GM19043 (cell line): Measurements from ENCODE around the gene BBS10.
"Not testable (repeated sequence)": the region's sequence is repeated elsewhere in the genome, so short reads cannot be mapped to it uniquely, and the experiment has no call there.

Source experiments
- ATAC-seq: cut with Tn5 transposase; IDR thresholded peaks from one replicate; pipeline ENCODE4 v1.9.1; 2021; ENCODE audit warnings: low read depth; ENCODE audit not compliant: unreplicated experiment

Gene BBS10

DNA sequence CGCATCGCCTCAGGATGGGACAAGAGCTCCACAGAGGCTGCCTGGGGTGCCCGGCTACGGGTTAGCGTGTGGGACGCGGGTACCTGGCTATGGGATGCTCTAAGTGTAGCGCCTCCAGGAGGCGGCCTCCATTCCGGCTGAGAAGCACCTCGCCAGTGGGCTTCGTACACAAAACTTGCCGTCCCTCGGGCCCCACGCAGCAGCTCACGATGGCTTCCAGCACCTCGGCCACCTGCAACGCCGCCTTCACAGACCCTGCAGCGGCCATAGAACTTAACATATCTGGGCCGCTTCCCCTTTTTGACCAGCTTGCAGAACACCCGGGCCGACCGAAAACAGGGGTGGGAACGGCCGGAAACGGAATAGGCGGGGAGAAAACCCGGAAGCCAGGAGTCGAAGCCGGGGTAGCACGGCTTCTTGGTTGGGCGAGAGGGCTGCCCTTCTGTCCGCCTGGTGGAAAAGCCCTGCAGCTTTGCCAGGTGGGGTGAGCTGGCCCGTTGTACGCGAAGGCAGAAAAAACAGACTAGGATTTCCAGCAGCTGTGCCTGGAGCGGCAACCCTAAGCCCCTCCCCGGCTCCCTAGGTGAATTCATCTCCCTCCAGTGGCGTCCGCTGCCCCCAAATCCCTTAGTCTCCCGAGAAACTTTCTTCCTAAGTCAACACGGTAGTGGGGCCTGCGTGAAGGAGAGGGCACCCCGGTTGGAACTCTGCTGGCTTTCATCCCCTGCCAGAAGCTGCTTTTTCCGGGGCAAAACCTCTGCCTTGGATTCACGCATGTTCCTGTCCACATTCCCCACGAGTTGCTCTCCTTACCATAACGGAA is at the start of gene BBS10:
Gene BBS10, minus strand, starts transcription at position 337 of the 823 bp plus-strand sequence. Its CDS starts 57 bp downstream, at position 280.
- ATAC-seq = peak; percentile 96

- ATAC-seq = no peak
Observed at GRCh38 chr12:76391461-76391860, 43.2 kb upstream of the BBS10 start.

GRCh38 chr12:76387614-76388013 is 39.4 kb upstream of the BBS10 start:
- no peak for ATAC-seq

DNA sequence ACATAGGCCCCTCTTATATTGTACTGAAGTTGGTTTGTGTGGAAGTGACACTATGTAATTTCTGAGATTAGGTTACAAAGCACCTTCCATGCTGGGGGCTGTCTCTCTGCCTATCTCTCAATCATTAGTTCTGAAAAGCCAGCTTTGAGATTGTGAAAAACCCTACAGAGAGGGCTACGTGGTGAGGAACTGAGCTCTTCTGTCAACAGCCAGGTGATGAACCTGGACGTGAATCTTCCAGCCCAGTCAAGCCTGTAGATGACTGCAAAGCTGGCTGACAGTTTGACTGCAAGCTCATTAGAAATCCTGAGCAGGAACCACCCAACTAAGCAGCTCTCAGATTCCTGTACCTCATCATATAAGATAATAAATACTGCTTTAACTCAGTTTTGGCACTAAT is 36.3 kb upstream of the BBS10 start:
- ATAC-seq = no peak

- no peak for ATAC-seq
Observed at GRCh38 chr12:76383988-76384387, 35.8 kb upstream of the BBS10 start.

DNA sequence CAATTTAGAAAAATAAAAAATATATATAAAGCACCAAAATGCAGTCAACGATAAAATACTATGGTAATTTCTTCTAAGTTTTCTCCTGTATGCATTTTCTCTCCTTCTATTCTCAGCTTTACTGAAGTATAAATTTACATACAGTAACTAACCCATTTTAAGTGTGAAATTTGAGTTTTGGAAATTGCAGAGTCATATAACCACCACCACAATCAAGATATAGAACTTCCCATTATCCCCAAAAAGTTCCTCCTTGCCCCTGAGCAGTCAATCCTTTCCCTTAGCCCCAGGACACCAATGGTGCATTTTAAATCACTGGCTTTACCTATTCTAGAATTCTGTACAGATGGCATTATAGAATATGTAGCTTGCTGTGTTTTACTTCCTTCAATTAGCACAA is 31.0 kb upstream of the BBS10 start:
- no peak for ATAC-seq

- ATAC-seq = not testable (repeated sequence)
Observed at GRCh38 chr12:76376876-76377275, 28.7 kb upstream of the BBS10 start.

DNA sequence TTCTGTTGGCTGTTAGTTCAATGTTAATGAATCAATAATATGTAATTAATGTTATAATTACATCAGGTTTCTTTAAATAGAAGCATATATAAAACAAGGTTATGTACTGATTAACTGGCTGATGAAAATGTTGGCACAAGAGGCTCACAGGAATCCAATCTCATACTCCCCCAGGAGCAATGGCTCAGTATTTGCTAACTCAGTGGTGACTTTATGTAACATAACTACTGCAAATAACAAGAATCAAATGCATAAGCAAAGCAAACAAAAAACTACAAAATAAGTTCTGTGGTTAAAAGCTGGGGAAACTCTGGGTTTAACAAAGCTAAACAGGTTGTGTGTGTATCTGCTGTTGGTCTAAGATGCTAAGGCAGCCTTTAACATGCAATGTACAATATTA is 27.7 kb upstream of the BBS10 start:
- no peak for ATAC-seq

- ATAC-seq = no peak
Observed at GRCh38 chr12:76375470-76375869, 27.3 kb upstream of the BBS10 start.

- ATAC-seq = no peak
Observed at GRCh38 chr12:76374386-76375020, 26.3 kb upstream of the BBS10 start.

DNA sequence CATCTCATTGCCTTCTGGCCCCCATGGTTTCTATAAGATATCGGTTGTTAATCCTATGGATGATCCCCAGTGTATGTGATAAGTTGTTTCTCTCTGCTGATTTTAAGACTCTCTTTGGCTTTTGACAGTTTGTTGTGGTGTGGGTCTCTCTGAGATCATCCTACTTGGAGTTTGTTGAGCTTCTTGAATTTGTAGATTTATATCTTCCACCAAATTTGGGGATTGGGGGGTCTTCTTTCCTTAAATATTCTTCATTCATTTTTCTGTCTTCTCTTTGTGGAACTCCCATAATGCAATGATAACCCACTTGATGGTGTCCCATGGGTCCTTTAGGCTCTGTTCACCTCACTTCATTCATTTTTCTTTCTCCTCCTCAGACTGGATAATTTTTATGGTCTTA is 20.0 kb upstream of the BBS10 start:
- ATAC-seq = no peak

DNA sequence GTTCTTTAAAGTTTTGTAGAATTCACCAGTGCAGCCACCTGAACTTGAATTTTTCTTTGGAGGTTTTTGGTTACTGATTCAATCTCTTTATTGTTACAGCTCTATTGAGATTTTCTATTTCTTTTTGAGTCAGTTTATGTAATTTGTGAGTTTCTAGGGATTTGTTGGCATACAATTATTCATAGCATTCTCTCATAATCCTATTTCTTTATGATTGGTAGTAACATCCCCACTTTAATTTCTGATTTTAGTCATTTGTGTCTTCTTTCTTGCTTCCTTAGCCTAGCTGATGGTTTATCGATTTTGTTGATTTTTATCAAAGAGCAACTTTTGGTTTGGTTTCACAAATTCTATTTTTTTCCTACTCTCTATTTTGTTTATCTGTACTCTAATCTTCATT is 17.9 kb upstream of the BBS10 start:
- ATAC-seq = no peak

GRCh38 chr12:76364131-76364530 is 15.9 kb upstream of the BBS10 start:
- not testable (repeated sequence) for ATAC-seq

- ATAC-seq = no peak
Observed at GRCh38 chr12:76360316-76360715, 12.1 kb upstream of the BBS10 start.

- no peak for ATAC-seq
Observed at GRCh38 chr12:76356071-76356470, 7.9 kb upstream of the BBS10 start.

DNA sequence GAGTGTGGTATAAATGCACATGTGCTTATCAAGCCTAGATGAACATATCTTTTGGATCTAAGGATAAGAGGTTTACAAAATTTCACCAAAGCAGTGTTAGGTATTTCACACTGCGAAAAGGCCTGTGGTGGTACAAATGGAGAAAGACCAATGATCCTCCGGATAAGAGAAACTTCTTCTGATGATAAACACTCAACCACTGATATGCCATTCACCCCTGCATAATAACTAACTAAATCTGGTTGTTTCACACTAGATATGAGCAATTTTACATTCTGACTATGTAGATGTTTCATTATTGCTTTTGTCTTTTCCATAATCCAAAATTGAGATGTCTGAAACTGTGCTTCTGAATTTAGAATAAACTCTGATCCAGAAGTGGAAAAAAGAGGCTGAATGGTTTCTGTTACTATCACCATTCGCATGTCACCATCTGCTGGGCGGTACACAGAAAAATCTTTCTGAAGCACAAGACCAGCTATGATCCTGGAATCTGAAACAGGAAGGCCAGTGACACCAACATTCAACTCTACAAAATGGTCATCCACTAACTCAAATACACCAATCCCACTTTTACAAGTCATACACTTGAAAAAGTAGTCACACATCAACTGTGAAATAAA is 1.3 kb downstream of the BBS10 start:
- peak; percentile 23 for ATAC-seq

GRCh38 chr12:76346236-76346635 is 2.0 kb downstream of the BBS10 start:
- no peak for ATAC-seq

DNA sequence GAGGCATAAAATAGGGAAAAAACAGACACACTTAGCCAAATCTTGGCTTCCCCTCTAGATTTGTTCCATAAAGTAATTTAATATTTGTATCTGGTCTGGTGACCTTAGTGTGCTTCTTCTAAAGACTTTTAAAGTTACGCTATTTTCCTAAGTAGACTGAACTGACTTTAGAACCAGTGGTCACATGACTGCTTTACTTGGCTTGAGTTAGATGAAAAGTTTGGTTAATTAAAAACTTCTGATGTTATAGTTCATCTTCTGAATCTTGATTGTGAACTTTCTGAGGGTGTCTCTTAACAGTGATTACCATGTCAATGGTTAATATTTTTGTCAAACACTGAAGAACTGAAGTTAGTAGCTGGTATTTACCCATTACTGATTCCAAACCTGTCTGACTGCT is 2.6 kb downstream of the BBS10 start:
- ATAC-seq = no peak

- no peak for ATAC-seq
Observed at GRCh38 chr12:76341436-76342030, 6.7 kb downstream of the BBS10 start.

- ATAC-seq = no peak
Observed at GRCh38 chr12:76340680-76341435, 7.4 kb downstream of the BBS10 start.

GRCh38 chr12:76337583-76337982 is 10.6 kb downstream of the BBS10 start:
- ATAC-seq = no peak
